NOMO-1 treated with DMSO at 0.1 percent for 48 hours (cell line): ENCODE measurements around the gene ASL.
"Not testable (repeated sequence)": the region's sequence is repeated elsewhere in the genome, so short reads cannot be mapped to it uniquely, and the experiment has no call there.

ENCODE experiments used
- DNase-seq: peaks from one replicate; lab custom pipeline; 2025; ENCODE audit not compliant: unreplicated experiment; lab: John Stamatoyannopoulos, UW

The ASL gene

DNA sequence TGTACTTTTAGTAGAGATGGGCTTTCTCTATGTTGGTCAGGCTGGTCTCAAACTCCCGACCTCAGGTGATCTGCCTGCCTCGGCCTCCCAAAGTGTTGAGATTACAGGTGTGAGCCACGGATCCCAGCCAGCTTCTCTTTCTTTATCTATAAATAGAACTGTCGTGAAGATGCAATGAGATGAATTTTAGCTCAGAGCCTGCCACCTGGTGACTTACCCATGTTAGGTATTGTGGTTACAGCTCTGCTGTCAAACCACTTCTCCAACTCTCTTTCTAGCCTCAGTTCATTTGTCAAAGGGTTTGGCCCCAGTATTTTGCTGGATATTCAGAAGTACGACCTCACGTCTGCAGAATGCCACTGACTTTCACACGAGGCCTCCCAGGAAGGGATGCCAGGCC lies 3.4 kb upstream of the ASL start:
- not testable (repeated sequence) for DNase-seq

DNA sequence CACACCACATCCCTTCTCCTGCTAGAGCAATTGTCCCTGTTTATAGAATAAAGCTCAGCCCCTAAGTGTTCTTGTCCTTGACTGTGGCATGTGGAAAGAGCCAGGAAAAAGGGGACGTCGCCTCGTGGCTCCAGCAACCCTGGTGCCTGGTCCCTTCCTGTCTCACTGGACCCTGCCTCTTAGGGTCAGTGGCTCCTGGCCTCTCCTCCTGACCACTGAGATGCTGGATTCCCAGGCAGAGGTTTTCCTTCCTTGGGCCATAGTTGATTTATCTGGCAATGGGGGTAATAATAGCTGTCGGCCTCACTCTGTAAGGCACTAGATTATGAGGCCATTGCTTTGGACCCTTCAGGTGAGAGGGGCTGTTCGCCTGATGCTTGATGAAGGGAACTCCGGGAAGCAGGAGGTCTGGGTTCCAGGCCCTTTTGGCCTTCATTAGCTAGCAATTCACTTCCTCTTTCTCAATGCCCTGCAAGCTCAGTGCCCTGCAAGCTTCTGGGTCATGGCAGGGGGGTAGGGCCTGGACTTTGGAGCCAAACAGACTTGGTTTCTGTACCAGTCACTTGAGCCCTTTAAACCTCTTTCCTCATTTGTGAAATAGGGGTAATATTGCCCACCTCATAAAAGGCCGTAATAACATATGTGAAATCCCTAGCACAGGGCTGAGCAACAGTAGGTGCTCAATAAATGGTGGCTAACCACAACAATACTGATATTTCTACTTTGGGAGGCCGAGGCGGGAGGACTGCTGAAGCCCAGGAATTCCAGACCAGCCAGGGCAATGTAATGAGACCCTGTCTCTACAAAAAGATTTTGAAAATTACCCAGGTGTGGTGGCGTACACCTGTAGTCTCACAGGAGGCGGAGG lies 1.1 kb downstream of the ASL start:
- DNase-seq: peak; percentile 59

DNA sequence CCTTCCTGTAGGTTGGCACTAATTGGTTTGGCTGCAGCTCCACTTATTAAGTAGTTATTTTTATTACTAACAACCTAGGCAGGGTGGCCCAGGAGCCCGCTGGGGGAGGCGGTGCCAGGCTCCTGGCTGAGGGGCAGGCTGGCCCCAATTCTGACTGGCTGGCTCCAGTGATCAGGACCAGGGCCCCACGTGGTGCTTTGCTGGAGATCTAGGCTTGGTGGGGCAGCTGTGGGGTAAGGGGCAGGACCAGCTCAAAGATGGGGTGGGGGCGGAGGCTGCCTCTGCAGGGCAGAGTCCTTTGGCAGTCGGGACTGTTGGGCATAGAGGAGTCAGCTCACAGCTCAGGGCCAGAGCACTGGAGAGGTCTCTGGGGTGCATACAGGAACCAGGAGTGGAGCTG lies 2.4 kb downstream of the ASL start:
- DNase-seq: no peak

DNA sequence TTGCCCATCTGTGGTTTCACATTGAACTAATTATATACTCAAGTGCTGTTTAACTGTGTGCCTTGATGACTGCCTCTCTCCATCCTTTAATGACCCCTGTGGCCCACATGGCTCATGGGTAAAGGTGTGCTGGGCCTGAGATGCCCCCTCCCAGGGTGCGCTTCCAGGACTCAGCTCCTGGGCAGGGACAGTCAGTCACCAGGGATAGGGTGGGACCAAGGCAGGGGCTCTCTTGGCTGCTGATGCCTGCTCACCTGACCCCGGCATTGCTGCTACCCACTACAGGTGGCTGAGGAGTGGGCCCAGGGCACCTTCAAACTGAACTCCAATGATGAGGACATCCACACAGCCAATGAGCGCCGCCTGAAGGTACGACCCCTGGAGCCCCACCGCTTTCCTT lies 6.5 kb downstream of the ASL start:
- DNase-seq: no peak

DNA sequence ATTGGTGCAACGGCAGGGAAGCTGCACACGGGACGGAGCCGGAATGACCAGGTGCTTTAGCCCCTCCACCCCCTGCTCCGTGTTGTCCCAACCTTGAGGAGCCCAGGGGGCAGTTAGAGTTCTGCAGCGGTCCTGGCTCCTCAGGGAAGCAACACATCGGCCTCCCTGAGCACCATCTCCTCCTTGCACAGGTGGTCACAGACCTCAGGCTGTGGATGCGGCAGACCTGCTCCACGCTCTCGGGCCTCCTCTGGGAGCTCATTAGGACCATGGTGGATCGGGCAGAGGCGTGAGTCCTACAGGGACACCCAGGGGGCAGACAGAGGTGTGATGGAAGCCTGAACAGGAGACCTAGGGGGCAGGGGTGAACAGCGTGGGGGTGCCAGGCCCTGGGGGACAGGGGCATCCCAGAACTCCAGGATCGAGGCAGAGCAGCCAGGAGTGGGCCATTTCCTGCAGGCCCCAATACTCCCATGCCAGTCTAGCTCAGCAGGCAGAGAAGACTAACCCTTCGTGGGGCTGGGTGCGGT lies 7.3 kb downstream of the ASL start:
- no peak for DNase-seq

DNA sequence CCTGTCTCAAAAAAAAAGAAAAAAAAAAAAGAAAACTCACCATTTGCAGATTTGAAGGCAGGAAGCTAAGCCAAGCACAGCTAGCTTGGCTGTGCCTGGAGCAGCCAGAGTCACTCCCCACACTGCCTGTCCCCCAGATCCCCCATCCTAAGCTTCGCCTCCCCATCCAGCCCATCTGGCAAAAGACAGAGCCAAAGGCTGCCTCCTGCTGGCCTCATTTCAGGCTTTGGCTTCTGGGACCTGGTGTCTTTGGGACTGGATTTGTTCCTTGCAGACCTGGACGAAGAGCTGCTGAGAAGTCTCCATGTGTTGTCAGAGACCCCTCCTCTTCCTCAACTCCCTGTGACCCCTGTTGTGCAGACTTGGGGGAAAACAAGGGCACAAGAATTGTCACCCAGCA lies 8.1 kb downstream of the ASL start:
- no peak for DNase-seq

DNA sequence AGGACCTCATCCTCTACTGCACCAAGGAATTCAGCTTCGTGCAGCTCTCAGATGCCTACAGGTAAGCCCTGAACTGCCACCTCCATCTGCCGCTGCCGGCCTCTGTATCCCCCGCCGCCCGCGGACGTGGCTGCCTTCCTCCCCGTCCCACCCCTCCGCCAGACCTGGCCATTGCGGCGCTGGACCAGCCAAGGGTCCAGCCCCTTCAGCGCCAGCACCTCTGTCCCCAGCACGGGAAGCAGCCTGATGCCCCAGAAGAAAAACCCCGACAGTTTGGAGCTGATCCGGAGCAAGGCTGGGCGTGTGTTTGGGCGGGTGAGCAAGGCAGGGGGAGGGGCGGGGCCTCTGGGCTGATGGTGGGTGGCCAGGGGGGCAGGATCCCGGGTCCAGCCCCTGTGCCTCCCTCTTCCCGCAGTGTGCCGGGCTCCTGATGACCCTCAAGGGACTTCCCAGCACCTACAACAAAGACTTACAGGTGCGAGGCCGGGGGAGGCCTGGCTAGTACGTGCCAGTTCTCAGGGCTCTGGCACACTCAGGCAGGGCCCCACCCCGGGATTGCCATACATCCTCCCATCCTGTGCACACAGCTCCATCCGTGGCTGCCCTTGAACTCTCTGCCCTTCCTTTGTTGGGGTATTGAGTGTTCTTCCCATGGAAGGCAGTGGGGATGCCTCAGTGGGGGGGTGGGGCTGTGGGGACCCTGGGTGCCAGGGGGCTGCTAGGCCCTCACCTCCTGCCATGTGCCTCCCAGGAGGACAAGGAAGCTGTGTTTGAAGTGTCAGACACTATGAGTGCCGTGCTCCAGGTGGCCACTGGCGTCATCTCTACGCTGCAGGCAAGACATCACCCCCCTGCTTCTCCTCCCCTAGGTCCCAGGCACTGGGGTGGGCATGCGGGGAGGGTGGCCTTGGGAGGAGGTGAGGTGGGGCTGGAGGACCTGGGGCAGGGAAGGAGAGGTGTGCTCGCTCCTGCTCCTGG lies 13.5 kb downstream of the ASL start:
- DNase-seq: no peak

DNA sequence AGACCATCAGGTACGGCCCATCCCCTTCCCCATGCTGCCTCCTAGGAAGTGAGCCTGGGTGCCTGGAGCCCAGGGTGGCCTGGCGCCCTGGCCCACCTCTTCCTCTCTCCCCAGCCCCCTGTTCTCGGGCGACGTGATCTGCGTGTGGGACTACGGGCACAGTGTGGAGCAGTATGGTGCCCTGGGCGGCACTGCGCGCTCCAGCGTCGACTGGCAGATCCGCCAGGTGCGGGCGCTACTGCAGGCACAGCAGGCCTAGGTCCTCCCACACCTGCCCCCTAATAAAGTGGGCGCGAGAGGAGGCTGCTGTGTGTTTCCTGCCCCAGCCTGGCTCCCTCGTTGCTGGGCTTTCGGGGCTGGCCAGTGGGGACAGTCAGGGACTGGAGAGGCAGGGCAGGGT lies 17.0 kb downstream of the ASL start:
- DNase-seq: no peak

DNA sequence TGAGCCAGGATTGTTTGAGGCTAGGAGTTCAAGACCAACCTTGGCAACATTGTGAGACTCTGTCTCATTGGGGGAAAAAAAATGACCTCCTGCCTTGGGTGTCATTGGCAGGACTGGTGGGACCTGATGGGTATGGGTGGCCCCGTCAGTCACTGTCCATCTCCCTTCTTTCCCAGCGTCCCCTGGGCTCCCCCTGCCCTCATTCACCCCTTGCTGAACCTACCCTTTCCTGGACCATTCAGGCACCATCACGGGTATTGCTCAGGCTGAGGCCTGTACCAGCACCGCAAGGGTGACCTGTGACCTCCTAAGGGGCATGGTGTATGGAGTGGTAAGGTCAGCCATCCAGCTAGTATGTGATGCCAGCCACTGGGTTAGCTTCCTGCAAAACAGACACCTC lies 19.4 kb downstream of the ASL start:
- no peak for DNase-seq

DNA sequence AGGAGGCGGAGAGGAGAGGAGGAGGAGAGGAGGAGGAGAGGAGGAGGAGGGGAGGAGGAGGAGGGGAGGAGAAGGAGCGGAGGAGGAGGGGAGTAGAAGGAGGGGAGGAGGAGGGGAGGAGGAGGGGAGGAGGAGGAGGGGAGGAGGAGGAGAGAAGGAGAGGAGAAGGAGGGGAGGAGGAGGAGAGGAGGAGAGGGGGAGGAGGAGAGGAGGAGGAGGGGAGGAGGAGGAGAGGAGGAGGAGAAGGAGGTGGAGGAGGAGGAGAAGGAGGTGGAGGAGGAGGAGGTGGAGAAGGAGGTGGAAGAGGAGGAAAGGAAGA lies 23.6 kb downstream of the ASL start:
- no peak for DNase-seq

DNA sequence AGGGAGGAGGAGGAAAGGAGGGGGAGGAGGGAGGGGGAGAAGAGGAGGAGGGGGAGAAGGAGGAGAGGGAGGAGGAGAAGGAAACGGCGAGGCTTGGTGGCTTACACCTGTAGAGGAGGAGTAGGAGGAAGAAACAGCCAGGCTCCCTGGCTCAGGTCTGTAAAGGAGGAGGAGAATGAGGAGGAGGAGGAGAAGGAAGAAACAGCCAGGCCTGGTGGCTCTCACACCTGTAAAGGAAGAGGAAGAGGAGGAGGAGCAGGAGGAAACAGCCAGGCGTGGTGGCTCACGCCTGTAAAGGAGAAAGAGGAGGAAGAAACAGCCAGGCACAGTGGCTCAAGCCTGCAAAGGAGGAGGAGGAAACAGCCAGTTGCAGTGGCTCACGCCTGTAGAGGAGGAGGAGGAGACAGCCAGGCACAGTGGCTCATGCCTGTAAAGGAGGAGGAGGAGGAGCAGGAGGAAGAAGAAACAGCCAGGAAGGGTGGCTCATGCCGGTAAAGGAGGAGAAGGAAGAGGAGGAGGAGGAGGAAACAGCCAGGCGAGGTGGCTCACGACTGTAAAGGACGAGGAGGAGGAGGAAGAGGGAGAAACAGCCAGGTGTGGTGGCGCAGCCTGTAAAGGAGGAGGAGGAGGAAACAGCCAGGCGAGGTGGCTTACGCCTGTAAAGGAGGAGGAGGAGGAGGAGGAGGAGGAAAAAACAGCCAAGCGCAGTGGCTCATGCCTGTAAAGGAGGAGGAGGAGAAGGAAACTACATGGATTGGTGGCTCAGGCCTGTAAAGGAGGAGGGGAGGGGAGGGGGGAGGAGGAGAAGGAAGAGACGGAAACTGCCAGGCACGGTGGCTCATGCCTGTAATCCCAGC lies 24.2 kb downstream of the ASL start:
- peak; percentile 48 for DNase-seq

DNA sequence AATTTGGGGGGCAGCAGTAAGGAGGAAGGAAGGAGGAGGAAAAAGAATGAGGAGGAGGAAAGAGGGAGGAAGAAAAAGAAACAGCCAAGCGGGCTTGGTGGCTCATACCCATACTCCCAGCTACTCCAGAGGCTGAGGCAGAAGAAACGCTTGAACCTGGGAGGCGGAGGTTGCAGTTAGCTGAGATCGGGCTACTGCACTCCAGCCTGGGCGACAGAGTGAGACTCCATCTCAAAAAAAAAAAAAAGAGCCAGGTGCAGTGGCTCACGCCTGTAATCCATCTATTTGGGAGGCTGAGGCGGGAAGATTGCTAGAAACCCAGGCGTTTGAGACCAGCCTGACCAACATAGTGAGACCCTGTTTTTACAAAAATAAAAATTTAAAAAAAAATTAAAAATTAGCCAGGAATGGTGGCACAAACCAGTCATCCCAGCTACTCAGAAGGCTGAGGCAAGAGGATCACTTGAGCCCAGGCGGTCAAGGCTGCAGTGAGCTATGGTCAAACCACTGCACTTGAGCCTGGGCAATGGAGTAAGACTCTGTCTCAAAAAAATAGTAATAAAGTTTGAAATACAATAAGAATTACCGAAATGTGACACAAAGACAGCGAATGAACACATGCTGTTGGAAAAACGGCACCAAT lies 24.9 kb downstream of the ASL start:
- no peak for DNase-seq

DNA sequence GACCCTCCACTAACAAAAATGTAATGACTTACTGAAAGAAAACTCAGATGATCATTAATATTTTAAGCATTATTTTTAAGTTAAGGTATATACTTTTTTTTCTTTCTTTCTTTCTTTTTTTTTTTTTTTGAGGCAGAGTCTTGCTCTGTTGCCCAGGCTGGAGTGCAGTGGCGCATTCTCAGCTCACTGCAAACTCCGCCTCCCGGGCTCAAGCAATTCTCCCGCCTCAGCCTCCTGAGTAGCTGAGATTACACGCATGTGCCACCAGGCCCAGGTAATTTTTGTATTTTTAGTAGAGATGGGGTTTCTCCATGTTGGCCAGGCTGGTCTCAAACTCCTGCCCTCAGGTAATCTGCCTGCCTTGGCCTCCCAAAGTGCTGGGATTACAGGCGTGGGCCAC lies 26.5 kb downstream of the ASL start:
- not testable (repeated sequence) for DNase-seq

DNA sequence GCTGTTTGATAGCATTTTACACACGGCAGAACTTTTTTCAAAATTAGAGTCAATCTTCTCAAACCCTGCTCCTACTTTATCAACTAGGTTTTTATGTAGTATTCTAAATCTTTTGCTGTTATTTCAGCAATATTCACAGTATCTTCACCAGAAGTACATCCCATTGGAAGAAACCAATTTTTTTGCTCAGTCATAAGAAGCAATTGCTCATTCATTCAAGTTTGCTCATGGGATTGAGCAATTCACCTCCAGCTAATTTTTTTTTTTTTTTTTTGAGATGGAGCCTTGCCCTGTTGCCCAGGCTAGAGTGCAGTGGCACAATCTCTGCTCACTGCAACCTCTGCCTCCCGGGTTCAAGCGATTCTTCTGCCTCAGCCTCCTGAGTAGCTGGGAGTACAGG lies 28.4 kb downstream of the ASL start:
- not testable (repeated sequence) for DNase-seq

DNA sequence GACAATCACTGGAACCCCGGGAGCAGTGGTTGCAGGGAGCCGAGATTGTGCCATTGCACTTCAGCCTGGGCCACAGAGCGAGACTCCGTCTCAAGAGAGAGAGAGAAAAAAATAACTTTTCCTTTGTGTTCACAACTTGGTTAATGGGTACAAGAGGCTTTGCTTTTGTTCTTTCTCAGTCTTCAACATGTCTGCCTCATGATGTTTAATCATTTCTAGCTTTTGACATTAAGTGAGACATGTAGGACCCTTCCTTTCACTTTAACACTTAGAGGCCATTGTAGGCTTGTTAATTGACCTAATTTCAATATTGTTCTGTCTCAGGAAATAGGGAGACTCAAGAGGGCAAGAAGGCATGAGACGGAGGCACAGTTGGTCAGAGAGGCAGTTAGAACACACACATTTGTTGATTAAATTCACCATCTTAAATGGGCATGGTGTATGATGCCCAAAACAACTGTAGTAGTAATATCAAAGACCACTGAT lies 29.7 kb downstream of the ASL start:
- no peak for DNase-seq

DNA sequence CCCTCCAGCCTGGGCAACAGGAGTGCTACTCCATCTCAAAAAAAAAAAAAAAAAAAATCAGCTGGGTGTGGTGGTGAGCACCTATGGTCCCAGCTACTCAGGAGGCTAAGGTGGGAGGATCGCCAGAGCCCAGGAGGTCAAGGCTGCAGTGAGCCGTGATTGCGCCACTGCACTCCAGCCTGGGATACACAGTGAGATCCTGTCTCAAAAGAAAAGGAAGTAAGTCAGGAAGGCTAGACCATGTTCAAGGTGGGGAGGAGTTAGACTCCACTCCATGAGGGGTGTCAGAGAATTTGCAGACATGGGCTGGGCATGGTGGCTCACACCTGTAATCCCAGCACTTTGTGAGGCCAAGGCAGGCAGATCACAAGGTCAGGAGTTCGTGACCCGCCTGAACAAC lies 32.8 kb downstream of the ASL start:
- DNase-seq: not testable (repeated sequence)

DNA sequence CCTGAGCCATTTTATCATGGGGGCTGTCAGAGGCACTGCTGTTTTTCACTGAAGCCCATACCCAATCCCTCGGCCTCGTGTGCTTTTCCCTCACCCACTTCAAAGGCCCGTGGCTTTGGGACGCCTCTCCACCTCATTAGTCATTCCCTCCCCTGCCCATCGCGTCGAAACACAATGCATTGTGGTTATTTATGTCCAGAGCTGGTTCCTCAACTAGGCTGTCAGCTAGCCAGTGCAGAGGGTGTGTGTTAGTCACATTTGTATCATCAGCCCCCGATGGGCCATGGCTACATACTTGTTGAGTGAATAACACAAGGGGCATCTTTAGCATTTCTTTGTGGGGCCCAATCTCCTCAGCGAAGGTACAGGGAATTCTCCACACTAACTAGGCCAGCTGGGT lies 35.2 kb downstream of the ASL start:
- no peak for DNase-seq

DNA sequence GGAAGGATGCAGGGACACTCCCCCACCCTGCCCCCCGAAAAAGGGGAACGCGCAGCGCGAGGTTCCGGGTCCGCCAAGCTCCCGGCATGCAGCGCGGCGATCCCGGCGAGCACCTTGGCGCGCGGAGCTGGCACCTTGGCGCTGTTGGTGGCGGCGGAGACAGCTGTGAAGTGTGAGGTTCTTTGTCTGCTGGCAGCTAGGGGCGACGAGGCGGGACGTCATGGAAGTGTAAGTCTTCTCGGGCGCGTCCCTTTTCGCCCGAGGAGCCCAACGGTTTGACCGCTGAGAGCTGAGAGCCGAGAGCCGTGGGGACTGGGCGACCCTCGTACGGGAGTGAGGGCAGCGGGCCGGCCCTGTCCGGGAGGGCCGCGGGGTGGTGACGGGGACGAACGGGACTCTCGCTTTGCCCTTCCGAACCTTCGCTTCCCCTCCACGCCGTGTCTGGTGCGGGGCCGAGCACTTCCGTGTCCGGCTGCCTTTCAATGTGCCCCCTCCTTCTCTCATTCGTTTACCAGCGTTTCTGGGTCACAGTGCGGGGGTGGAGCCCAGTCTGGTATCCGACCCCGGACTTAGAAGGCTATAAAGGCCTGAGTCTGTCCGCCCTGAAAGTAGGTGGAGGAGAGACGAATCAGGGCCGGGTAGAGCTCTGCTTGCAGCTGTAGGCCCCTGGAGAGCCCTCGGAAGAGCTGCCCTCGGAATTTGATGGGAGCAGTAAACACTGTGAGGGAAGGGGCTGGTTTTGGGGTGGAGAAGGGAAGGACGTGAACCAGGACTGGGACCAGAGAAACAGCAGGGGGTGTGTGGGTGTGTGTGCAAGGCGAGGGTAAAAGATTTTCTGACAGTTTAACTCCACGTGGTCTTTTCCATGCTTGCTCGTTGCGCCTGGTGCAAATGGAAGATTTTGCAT lies 39.4 kb downstream of the ASL start, which contains the start of gene CRCP:
Gene CRCP (plus strand): TSS at position 105 of the 907 bp plus-strand sequence. CDS start 116 bp downstream, at position 221.
- peak; percentile 81 for DNase-seq
